HEK293 (cell line): ENCODE data around the gene DNAAF5.

Experiments used
- CTCF ChIA-PET: fragments of 350-600 bp; formaldehyde crosslinking; extraction: SDS; loops from one replicate; lab custom pipeline; 2021; ENCODE audit warnings: antibody characterized with exemption; lab: Yijun Ruan, JAX
- POLR2A ChIA-PET: fragments of 300-600 bp; formaldehyde crosslinking; extraction: SDS; loops from one replicate; lab custom pipeline; 2020; ENCODE audit warnings: antibody characterized with exemption, inconsistent platforms; lab: Yijun Ruan, JAX
- H3K27ac ChIP-seq: fragments of 200-500 bp; sonication (Bioruptor generic); 2 replicates; pipeline ENCODE4 v1.5.1; 2014; ENCODE audit warnings: low read depth, low read length, control low read depth, inconsistent platforms; ENCODE audit errors: extremely low read depth
- H3K36me3 ChIP-seq, 2 experiments: fragments of 200-500 bp in 1 of 2; sonication (Bioruptor generic) in 1 of 2; 1 replicate in 1 of 2; 2 replicates in 1 of 2; pipeline ENCODE4 v1.5.1; 2014 to 2017; ENCODE audit warnings: inconsistent platforms in 2 of 2, low read length in 2 of 2; ENCODE audit not compliant: control insufficient read depth in 2 of 2, insufficient read depth in 1 of 2
- H3K4me1 ChIP-seq: fragments of 200-500 bp; sonication (Bioruptor generic); 2 replicates; pipeline ENCODE4 v1.5.1; 2014; ENCODE audit warnings: mild to moderate bottlenecking, low read length, inconsistent platforms; ENCODE audit not compliant: control insufficient read depth, insufficient read depth
- H3K4me3 ChIP-seq: 2 replicates; pipeline ENCODE4 v1.5.1; 2011; ENCODE audit warnings: low read depth, mild to moderate bottlenecking, control low read depth, low read length, moderate library complexity
- H3K9me3 ChIP-seq: fragments of 200-500 bp; sonication (Bioruptor generic); 2 replicates; pipeline ENCODE4 v1.5.1; 2014; ENCODE audit warnings: low read depth, low read length, inconsistent platforms; ENCODE audit not compliant: control insufficient read depth, insufficient read depth
- AEBP2 ChIP-seq: fragments of 450-650 bp; formaldehyde crosslinking; IDR thresholded peaks from 2 replicates; pipeline ENCODE4 v1.5.1; 2016; ENCODE audit warnings: missing biosample characterization, missing genetic modification characterization, borderline replicate concordance
- KLF9 ChIP-seq: fragments of 450-650 bp; formaldehyde crosslinking; IDR thresholded peaks from 2 replicates; pipeline ENCODE4 v1.5.1; 2016; ENCODE audit warnings: missing biosample characterization, missing genetic modification characterization, low read depth
- MEIS1 ChIP-seq: sonication (generic); formaldehyde crosslinking; IDR thresholded peaks from 2 replicates; pipeline ENCODE4 v1.8.1; 2022; ENCODE audit warnings: missing genetic modification reagents, mild to moderate bottlenecking, borderline replicate concordance
- SP7 ChIP-seq: fragments of 450-650 bp; formaldehyde crosslinking; IDR thresholded peaks from 2 replicates; pipeline ENCODE4 v1.5.1; 2016; ENCODE audit warnings: missing biosample characterization, missing genetic modification characterization
- TCF7L2 ChIP-seq: IDR thresholded peaks from 2 replicates; pipeline ENCODE4 v1.6.1; 2011; ENCODE audit warnings: low read depth, mild to moderate bottlenecking, inconsistent platforms, low read length, moderate library complexity, borderline replicate concordance
- ZBTB1 ChIP-seq: fragments of 450-650 bp; formaldehyde crosslinking; IDR thresholded peaks from 2 replicates; pipeline ENCODE4 v1.5.1; 2016; ENCODE audit warnings: missing biosample characterization, missing genetic modification characterization
- ZBTB8A ChIP-seq: fragments of 450-650 bp; formaldehyde crosslinking; IDR thresholded peaks from 2 replicates; pipeline ENCODE4 v1.5.1; 2016; ENCODE audit warnings: missing biosample characterization, missing genetic modification characterization
- ZFP37 ChIP-seq: fragments of 450-650 bp; formaldehyde crosslinking; IDR thresholded peaks from 2 replicates; pipeline ENCODE4 v1.5.1; 2016; ENCODE audit warnings: missing biosample characterization, missing genetic modification characterization
- ZNF140 ChIP-seq: fragments of 450-650 bp; formaldehyde crosslinking; IDR thresholded peaks from 2 replicates; pipeline ENCODE4 v1.5.1; 2016; ENCODE audit warnings: missing biosample characterization, missing genetic modification characterization
- ZNF214 ChIP-seq: fragments of 450-650 bp; formaldehyde crosslinking; IDR thresholded peaks from 2 replicates; pipeline ENCODE4 v1.5.1; 2017; ENCODE audit warnings: missing biosample characterization, mild to moderate bottlenecking, missing genetic modification characterization, borderline replicate concordance
- ZNF423 ChIP-seq: fragments of 450-650 bp; formaldehyde crosslinking; IDR thresholded peaks from 2 replicates; pipeline ENCODE4 v1.5.1; 2016; ENCODE audit warnings: missing biosample characterization, missing genetic modification characterization
- ZNF426 ChIP-seq: fragments of 450-650 bp; formaldehyde crosslinking; IDR thresholded peaks from 2 replicates; pipeline ENCODE4 v1.5.1; 2017; ENCODE audit warnings: missing biosample characterization, missing genetic modification characterization, mild to moderate bottlenecking, inconsistent platforms, moderate library complexity
- ZNF529 ChIP-seq: fragments of 450-650 bp; formaldehyde crosslinking; IDR thresholded peaks from 2 replicates; pipeline ENCODE4 v1.5.1; 2017; ENCODE audit warnings: missing genetic modification characterization, missing biosample characterization; ENCODE audit not compliant: insufficient replicate concordance
- ZNF561 ChIP-seq: fragments of 450-650 bp; IDR thresholded peaks from 2 replicates; pipeline ENCODE4 v1.5.1; 2018; ENCODE audit warnings: missing biosample characterization, missing genetic modification characterization, borderline replicate concordance
- ZNF610 ChIP-seq: fragments of 450-650 bp; formaldehyde crosslinking; IDR thresholded peaks from 2 replicates; pipeline ENCODE4 v1.5.1; 2016; ENCODE audit warnings: missing biosample characterization, missing genetic modification characterization, borderline replicate concordance
- ZNF747 ChIP-seq: fragments of 450-650 bp; formaldehyde crosslinking; IDR thresholded peaks from 2 replicates; pipeline ENCODE4 v1.5.1; 2016; ENCODE audit warnings: missing biosample characterization, missing genetic modification characterization
- ZNF776 ChIP-seq: fragments of 450-650 bp; formaldehyde crosslinking; IDR thresholded peaks from 2 replicates; pipeline ENCODE4 v1.5.0; 2017; ENCODE audit warnings: missing biosample characterization, missing genetic modification characterization, borderline replicate concordance
- TF ChIP-seq, protein P1 (sequence below): fragments of 450-650 bp; formaldehyde crosslinking; IDR thresholded peaks from 2 replicates; pipeline ENCODE4 v1.5.1; 2016; ENCODE audit warnings: missing biosample characterization, missing genetic modification characterization, low read depth
- TF ChIP-seq, protein P2 (sequence below): fragments of 450-650 bp; formaldehyde crosslinking; IDR thresholded peaks from 2 replicates; pipeline ENCODE4 v1.5.1; 2017; ENCODE audit warnings: missing biosample characterization, missing genetic modification characterization

The DNAAF5 gene

GRCh38 chr7:706721-707120, 19.8 kb upstream of the DNAAF5 start:
- H3K9me3 ChIP-seq: no peaks in the 10 kb centered on the region
- H3K36me3 ChIP-seq: no peaks in the 10 kb centered on the region
- no peak overlapping the region for H3K27ac ChIP-seq
- no peaks in the 10 kb centered on the region for H3K4me1 ChIP-seq
- ChIA-PET POLR2A (no interaction called here), CTCF (no interaction called here)
- TF ChIP-seq ZNF140 (tag by site-specific recombination) (no peak), ZNF561 (no peak), ZNF214 (tag by site-specific recombination) (no peak), ZNF529 (tag by site-specific recombination) (no peak)
- H3K4me3 ChIP-seq: no peak overlapping the region

DNA sequence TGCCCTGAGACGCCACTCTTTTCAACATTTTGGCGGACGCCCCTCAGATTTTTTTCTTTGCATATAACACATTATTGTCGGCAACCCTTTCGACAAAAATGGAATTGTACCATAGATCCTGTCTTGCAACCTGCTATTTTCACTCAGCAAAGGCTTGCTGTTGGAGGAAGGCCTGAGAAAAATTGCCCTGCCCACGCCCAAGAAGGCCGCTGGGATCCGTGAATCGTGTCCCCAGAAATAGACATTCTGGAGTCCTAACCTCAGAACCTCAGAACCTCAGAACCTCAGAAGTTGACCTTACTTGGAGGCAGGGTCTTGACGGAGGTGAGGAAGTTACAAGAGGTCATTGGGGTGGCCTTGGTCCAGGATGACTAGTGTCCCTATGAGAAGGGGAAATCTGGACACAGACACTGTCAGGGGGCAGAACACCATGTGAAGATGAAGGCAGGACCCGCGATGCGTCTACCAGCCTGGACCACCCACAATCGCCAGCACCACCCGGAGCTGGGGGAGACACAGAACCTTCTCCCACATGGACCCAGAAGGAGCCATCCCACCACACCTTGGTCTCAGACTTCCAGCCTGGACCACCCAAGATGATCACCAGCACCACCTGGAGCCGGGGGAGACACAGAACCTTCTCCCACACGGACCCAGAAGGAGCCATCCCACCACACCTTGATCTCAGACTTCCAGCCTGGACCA, 19.1 kb upstream of the DNAAF5 start:
- ChIA-PET CTCF (no interaction called here), POLR2A (no interaction called here)
- H3K36me3 ChIP-seq: no peaks in the 10 kb centered on the region
- no peak overlapping the region for H3K4me3 ChIP-seq
- H3K27ac ChIP-seq: no peak overlapping the region
- H3K4me1 ChIP-seq: no peaks in the 10 kb centered on the region
- H3K9me3 ChIP-seq: no peaks in the 10 kb centered on the region
- TF ChIP-seq, protein P1, sequence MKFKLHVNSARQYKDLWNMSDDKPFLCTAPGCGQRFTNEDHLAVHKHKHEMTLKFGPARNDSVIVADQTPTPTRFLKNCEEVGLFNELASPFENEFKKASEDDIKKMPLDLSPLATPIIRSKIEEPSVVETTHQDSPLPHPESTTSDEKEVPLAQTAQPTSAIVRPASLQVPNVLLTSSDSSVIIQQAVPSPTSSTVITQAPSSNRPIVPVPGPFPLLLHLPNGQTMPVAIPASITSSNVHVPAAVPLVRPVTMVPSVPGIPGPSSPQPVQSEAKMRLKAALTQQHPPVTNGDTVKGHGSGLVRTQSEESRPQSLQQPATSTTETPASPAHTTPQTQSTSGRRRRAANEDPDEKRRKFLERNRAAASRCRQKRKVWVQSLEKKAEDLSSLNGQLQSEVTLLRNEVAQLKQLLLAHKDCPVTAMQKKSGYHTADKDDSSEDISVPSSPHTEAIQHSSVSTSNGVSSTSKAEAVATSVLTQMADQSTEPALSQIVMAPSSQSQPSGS: no peak
- TF ChIP-seq TCF7L2 (no peak), ZNF747 (tag by site-specific recombination) (no peak), ZFP37 (tag by site-specific recombination) (no peak), ZBTB1 (no peak), ZNF423 (no peak), SP7 (tag by site-specific recombination) (no peak), ZNF776 (tag by site-specific recombination) (no peak), AEBP2 (tag by site-specific recombination) (no peak), ZNF426 (tag by site-specific recombination) (no peak), MEIS1 (no peak), ZBTB8A (tag by site-specific recombination) (no peak)
- TF ChIP-seq, protein P2, sequence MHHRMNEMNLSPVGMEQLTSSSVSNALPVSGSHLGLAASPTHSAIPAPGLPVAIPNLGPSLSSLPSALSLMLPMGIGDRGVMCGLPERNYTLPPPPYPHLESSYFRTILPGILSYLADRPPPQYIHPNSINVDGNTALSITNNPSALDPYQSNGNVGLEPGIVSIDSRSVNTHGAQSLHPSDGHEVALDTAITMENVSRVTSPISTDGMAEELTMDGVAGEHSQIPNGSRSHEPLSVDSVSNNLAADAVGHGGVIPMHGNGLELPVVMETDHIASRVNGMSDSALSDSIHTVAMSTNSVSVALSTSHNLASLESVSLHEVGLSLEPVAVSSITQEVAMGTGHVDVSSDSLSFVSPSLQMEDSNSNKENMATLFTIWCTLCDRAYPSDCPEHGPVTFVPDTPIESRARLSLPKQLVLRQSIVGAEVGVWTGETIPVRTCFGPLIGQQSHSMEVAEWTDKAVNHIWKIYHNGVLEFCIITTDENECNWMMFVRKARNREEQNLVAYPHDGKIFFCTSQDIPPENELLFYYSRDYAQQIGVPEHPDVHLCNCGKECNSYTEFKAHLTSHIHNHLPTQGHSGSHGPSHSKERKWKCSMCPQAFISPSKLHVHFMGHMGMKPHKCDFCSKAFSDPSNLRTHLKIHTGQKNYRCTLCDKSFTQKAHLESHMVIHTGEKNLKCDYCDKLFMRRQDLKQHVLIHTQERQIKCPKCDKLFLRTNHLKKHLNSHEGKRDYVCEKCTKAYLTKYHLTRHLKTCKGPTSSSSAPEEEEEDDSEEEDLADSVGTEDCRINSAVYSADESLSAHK: no peak

- Histone ChIP-seq H3K36me3 (no peaks in the 10 kb centered on the region), H3K4me1 (no peaks in the 10 kb centered on the region), H3K27ac (no peak overlapping the region), H3K4me3 (no peak overlapping the region), H3K9me3 (no peaks in the 10 kb centered on the region)
- TF ChIP-seq ZNF610 (tag by site-specific recombination) (no peak), KLF9 (no peak)
- ChIA-PET CTCF (no interaction called here), POLR2A (no interaction called here)
Observed at GRCh38 chr7:710161-710560, 16.3 kb upstream of the DNAAF5 start.
